Muscle layer of colon (tissue), 2 donors: ENCODE data around the gene KCNJ10.
"Not testable (repeated sequence)": the region's sequence is repeated elsewhere in the genome, so short reads cannot be mapped to it uniquely, and the experiment has no call there.

ENCODE experiments used
- H3K27ac ChIP-seq: one replicate; pipeline ENCODE4 v1.7.0; 2013; ENCODE audit warnings: low read depth, mild to moderate bottlenecking, low read length, moderate library complexity
- H3K27me3 ChIP-seq, 2 donors: one replicate each; pipeline ENCODE4 v1.7.0; 2013; ENCODE audit warnings: low read length in 2 of 2, mild to moderate bottlenecking in 2 of 2; ENCODE audit not compliant: insufficient read depth in 2 of 2, control insufficient read depth in 1 of 2
- H3K36me3 ChIP-seq: one replicate; pipeline ENCODE4 v1.7.0; 2013; ENCODE audit warnings: mild to moderate bottlenecking, low read length; ENCODE audit not compliant: insufficient read depth
- H3K4me1 ChIP-seq: one replicate; pipeline ENCODE4 v1.7.0; 2013; ENCODE audit warnings: mild to moderate bottlenecking, low read length; ENCODE audit not compliant: insufficient read depth
- H3K4me3 ChIP-seq, 2 donors: one replicate each; pipeline ENCODE4 v1.7.0; 2013; ENCODE audit warnings: low read length in 2 of 2, low read depth in 1 of 2, mild to moderate bottlenecking in 1 of 2, moderate library complexity in 1 of 2
- H3K9ac ChIP-seq: one replicate; pipeline ENCODE4 v1.7.0; 2013; ENCODE audit warnings: low read length
- H3K9me3 ChIP-seq: one replicate; pipeline ENCODE4 v1.7.0; 2013; ENCODE audit warnings: mild to moderate bottlenecking, low read length
- donor health status: abdominal sarcoma.
- donor health status: Adenocarcinoma of cecum.

KCNJ10 gene

GRCh38 chr1:160050182-160050581, 19.8 kb downstream of the KCNJ10 start:
- H3K27ac ChIP-seq, H3K9ac ChIP-seq: not testable (repeated sequence)

DNA sequence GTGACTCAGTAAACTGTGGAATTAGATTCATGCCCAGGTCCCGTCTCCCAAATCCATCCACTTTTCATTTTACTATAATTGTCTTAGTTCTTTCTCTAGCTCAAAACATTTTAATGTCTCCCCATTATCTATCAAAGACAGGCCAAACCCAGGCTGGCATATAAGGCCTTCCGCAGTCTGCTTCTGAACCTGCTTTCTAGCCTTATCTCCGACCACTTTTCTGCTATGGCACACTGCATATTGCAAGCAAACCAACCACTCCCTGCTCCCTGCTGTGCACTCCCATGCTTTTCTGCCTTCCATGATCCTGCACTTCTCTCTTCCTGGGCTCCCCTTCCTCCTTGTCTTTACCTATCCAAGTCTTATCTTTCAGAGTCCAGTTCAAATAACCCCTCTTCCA, 20.9 kb downstream of the KCNJ10 start:
- Histone ChIP-seq H3K4me3 (no peak overlapping the region), H3K9me3 (no peaks in the 10 kb centered on the region), H3K9ac (no peak overlapping the region), H3K4me1 (peaks cover 16% of the 10 kb centered on the region), H3K27ac (no peak overlapping the region), H3K36me3 (no peaks in the 10 kb centered on the region), H3K27me3 (no peaks in the 10 kb centered on the region)

More at GRCh38 chr1:160050182-160050581, 19.8 kb downstream of the KCNJ10 start:
- H3K4me3 ChIP-seq, H3K27me3 ChIP-seq, H3K9me3 ChIP-seq, H3K36me3 ChIP-seq: not testable (repeated sequence)
- peaks cover 16% of the 10 kb centered on the region for H3K4me1 ChIP-seq

DNA sequence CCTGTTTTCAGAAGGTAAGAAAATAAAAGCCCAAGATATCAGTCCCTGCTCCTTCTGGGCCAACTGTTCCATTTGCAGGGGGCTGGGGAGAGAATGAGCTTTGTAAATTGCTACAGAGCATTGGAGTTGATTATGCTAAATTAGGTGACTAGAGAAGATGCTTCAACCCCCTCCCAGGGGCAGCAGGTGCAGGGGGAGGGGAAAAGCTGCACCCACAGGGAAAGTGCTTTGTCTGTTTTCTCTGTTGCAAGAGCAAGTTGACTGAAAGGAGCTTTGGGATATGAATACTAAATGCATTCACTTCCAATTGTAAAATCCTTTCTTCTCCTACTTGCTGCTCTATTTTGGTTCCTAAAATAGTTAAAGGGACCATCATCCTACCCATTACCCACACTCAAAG, 21.6 kb downstream of the KCNJ10 start:
- no peaks in the 10 kb centered on the region for H3K9me3 ChIP-seq
- H3K36me3 ChIP-seq: no peaks in the 10 kb centered on the region
- no peaks in the 10 kb centered on the region for H3K27me3 ChIP-seq
- no peak overlapping the region for H3K27ac ChIP-seq
- no peak overlapping the region for H3K4me3 ChIP-seq
- H3K9ac ChIP-seq: no peak overlapping the region
- peaks cover 16% of the 10 kb centered on the region for H3K4me1 ChIP-seq

DNA sequence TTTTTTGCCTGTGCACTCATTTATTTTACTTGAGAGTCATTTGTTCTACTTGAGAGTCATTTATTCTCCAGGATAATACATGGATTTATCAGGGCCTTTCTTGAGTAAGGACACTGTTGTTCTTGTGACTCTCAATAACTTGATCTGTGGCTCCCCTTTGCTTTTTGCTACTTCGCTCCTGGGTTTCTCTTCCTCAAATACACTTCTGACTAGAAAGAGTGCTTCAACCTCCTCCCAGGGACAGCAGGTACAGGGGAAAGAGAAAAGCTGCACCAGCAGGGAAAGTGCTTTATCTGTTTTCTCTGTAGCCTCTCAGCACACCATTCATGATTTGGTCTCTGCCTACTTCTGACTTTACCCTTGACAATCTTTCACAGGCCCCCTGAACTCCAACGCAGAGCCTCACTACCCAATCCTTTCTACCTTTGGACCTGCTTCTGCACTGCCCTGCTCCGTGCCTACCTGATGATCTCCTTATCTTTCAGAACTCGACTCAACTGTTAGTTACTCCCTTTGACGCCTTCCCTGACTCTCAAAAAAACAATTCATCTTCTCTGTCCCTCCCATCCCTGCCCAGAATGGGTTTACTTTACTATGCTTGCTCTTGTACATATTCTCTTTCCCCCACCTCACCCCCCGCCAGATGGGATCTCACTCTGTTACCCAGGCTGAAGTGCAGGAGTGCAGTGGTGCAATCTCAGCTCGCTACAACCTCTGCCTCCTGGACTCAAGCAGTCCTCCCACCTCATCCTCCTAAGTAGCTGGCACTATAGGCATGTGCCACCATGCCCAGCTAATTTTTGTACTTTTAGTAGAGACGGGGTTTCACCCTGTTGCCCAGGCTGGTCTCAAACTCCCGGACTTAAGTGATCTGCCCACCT, 22.6 kb downstream of the KCNJ10 start:
- peak overlapping the region in 1 of 2 donors; percentile 46 for H3K4me3 ChIP-seq
- no peaks in the 10 kb centered on the region for H3K36me3 ChIP-seq
- peaks cover 16% of the 10 kb centered on the region for H3K4me1 ChIP-seq
- no peaks in the 10 kb centered on the region for H3K9me3 ChIP-seq
- H3K27me3 ChIP-seq: no peaks in the 10 kb centered on the region
- no peak overlapping the region for H3K27ac ChIP-seq
- H3K9ac ChIP-seq: peak overlapping the region; percentile 19

GRCh38 chr1:160046494-160047110, 23.4 kb downstream of the KCNJ10 start:
- H3K4me3 ChIP-seq: peak overlapping the region in 1 of 2 donors; percentile 46
- no peak overlapping the region for H3K27ac ChIP-seq
- no peaks in the 10 kb centered on the region for H3K27me3 ChIP-seq
- peaks cover 16% of the 10 kb centered on the region for H3K4me1 ChIP-seq
- H3K9ac ChIP-seq: peak overlapping the region; percentile 19
- H3K36me3 ChIP-seq: no peaks in the 10 kb centered on the region
- H3K9me3 ChIP-seq: no peaks in the 10 kb centered on the region

GRCh38 chr1:160045653-160046052, 24.3 kb downstream of the KCNJ10 start:
- H3K27ac ChIP-seq: no peak overlapping the region

GRCh38 chr1:160043543-160043942, 26.4 kb downstream of the KCNJ10 start:
- Histone ChIP-seq H3K9ac (no peak overlapping the region), H3K27ac (no peak overlapping the region), H3K4me1 (peaks cover 16% of the 10 kb centered on the region)

More at GRCh38 chr1:160045653-160046052, 24.3 kb downstream of the KCNJ10 start:
- peaks cover 16% of the 10 kb centered on the region for H3K4me1 ChIP-seq
- H3K9me3 ChIP-seq: no peaks in the 10 kb centered on the region
- no peaks in the 10 kb centered on the region for H3K27me3 ChIP-seq
- no peak overlapping the region for H3K9ac ChIP-seq
- no peaks in the 10 kb centered on the region for H3K36me3 ChIP-seq
- H3K4me3 ChIP-seq: no peak overlapping the region

GRCh38 chr1:160040476-160040875, 29.5 kb downstream of the KCNJ10 start:
- no peak overlapping the region for H3K9ac ChIP-seq
- no peaks in the 10 kb centered on the region for H3K4me1 ChIP-seq
- H3K27ac ChIP-seq: no peak overlapping the region
- no peak overlapping the region for H3K4me3 ChIP-seq
- no peaks in the 10 kb centered on the region for H3K9me3 ChIP-seq
- no peaks in the 10 kb centered on the region for H3K36me3 ChIP-seq
- no peaks in the 10 kb centered on the region for H3K27me3 ChIP-seq

More at GRCh38 chr1:160043543-160043942, 26.4 kb downstream of the KCNJ10 start:
- no peaks in the 10 kb centered on the region for H3K27me3 ChIP-seq
- no peaks in the 10 kb centered on the region for H3K9me3 ChIP-seq
- H3K4me3 ChIP-seq: no peak overlapping the region
- H3K36me3 ChIP-seq: no peaks in the 10 kb centered on the region

- H3K27me3 ChIP-seq: no peaks in the 10 kb centered on the region
- H3K4me1 ChIP-seq: peaks cover 20% of the 10 kb centered on the region
- H3K27ac ChIP-seq: peak overlapping the region; percentile 63
- H3K36me3 ChIP-seq: no peaks in the 10 kb centered on the region
- H3K9ac ChIP-seq: peak overlapping the region; percentile 36
- no peaks in the 10 kb centered on the region for H3K9me3 ChIP-seq
- H3K4me3 ChIP-seq: peak overlapping the region; percentile 43 to 96
These were observed 37.7 kb downstream of the KCNJ10 start for GRCh38 chr1:160032165-160032820.

DNA sequence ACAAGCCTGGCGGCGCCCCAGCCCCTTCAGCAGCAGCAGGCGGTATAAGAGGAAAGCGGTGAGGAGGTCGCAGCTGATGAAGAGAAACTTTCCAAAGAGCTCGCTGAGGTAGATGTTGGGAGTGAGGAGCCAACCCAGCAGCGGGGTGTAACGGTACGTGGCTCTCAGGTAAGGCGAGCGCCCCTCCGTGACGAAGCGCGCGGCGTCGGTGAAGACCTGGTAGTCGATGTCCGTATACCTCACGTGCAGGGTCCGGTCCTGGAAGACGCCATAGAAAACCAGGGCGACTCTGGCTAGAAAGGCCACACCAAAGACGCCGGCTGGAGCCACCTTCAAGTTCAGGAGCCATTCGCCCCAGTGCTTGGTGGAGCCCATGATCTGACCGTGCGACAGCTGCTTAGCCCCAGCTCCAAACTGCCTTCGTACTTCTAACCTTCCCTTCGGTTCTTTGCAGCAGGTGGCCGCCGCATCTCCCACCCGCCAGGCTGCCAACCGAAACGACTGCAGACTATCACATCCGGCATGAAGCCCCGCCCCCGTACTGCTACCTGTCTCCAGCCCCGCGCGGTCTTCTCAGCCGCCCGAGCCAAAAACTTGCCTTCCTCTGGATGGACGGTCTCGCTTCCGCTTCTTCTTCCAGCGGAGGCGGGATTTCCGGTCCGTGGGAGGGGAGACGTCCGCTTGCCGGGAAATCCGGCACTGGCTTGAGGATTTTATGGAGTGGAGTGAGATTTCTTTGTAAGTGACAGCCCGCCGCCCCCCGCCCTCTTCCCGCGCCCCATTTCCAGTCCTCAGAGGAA, 38.4 kb downstream of the KCNJ10 start, which contains the start of gene PIGM:
TSS of gene PIGM (minus strand) at position 626 of the 800 bp plus-strand sequence. CDS start at position 375, 251 bp downstream.
- Histone ChIP-seq H3K9ac (peak within 1 kb of the TSS; percentile 83), H3K27me3 (no peaks in the 10 kb centered on the region), H3K27ac (peak within 1 kb of the TSS; percentile 74), H3K9me3 (no peaks in the 10 kb centered on the region), H3K36me3 (no peaks in the 10 kb centered on the region), H3K4me1 (peaks cover 20% of the 10 kb centered on the region), H3K4me3 (peak within 1 kb of the TSS; percentile 43 to 96)
